HG03565 (cell line): ENCODE results near the gene SMPD4.
"Not testable (repeated sequence)": the region's sequence is repeated elsewhere in the genome, so short reads cannot be mapped to it uniquely, and the experiment has no call there.

Experiments used
- ATAC-seq: cut with Tn5 transposase; IDR thresholded peaks from one replicate; pipeline ENCODE4 v1.9.1; 2021; ENCODE audit warnings: mild to moderate bottlenecking, moderate library complexity; ENCODE audit not compliant: unreplicated experiment

SMPD4 gene

GRCh38 chr2:130181325-130181879 lies at the start of gene SMPD4:
Gene SMPD4, minus strand, starts transcription at chr2:130181602. Its CDS starts 5,010 bp downstream, at chr2:130176592.
- ATAC-seq: peak; percentile 61

DNA sequence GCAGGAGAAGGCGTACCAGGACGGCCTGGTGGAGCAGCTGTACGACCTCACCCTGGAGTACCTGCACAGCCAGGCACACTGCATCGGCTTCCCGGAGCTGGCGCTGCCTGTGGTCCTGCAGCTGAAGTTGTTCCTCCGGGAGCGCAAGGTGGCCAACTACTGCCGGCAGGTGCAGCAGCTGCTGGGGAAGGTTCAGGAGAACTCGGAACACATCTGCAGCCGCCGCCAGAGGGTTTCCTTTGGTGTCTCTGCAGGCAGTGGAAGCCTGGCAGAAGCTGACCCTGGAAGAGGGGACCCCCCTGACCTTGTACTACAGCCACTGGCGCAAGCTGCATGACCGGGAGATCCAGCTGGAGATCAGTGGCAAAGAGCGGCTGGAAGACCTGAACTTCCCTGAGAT lies 49.5 kb upstream of the SMPD4 start:
- ATAC-seq: not testable (repeated sequence)

GRCh38 chr2:130230376-130230775 lies 49.0 kb upstream of the SMPD4 start:
- not testable (repeated sequence) for ATAC-seq

GRCh38 chr2:130229161-130229510 lies 47.7 kb upstream of the SMPD4 start:
- not testable (repeated sequence) for ATAC-seq

DNA sequence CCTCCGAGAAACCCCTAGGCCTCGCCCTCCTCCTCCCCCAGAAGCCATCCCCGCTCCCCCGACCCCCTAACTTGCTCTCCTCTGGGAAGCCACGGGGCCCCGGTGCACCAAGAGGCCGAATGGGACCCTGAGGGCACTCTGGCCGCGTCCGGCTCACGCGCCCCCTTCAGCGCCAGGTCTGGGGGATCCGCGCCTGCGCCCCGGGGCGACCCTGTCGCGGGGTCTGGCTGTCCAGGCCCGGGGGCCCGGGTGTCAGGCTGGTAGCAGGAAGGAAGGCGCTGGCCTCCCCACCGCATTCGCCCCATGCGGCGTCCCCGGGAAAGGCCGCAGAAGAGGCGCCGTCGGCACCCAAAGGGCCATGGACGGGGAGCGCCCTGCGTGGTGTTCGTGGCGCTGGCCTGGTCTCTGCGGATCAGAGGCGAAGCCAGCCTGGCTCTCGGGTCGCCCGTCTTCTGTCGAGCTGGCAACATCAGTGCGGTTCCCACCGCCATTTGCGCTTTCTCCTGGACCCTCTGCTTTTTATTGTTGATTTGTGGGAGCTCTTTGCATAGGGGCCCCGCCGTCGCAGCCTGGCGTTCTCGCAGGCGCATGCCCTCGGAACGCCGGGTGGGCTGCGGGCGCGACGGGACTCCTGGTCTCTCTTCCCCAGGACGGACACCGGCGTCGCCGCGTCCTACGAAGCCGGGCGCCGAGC lies 47.2 kb upstream of the SMPD4 start:
- ATAC-seq: not testable (repeated sequence)

GRCh38 chr2:130228005-130228404 lies 46.6 kb upstream of the SMPD4 start:
- not testable (repeated sequence) for ATAC-seq

- peak; percentile 86 for ATAC-seq
Observed at GRCh38 chr2:130222523-130222922, 41.1 kb upstream of the SMPD4 start.

DNA sequence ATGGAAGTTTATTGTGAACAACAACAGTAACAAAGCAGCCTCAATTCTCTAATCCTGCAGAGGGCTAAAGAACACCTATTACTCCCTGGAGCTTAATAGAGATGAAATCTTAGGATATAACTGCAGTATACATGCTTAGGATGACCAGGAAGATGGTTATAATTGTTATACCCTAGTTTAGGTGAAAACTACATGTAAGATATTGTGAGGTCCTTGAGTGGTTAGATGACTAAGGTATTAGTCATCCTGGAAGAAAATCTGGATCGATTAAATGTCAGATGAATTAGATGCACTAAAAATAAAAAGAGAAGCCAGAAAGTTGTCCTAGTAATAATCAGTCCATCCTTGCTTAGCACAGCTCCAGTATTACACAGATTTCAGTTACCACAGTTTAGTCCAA lies 39.1 kb upstream of the SMPD4 start:
- not testable (repeated sequence) for ATAC-seq

DNA sequence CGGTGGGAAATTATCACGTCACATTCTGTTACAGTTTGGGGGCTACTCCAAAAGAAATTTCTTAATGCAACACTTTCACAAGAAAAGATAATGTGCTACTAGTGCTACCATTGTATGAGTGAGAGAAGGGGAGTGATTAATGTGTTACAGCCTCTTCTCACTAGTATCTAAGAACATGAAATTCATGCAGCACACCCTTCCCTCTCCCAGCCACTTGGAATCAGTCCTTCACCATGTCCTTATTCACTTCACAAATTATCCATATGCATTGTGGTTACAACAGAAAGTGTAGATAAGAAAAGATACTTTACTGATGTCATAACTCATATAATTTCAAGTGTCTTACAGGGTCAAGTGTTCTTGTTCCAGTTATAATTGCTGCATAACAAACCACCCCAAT lies 37.7 kb upstream of the SMPD4 start:
- not testable (repeated sequence) for ATAC-seq

DNA sequence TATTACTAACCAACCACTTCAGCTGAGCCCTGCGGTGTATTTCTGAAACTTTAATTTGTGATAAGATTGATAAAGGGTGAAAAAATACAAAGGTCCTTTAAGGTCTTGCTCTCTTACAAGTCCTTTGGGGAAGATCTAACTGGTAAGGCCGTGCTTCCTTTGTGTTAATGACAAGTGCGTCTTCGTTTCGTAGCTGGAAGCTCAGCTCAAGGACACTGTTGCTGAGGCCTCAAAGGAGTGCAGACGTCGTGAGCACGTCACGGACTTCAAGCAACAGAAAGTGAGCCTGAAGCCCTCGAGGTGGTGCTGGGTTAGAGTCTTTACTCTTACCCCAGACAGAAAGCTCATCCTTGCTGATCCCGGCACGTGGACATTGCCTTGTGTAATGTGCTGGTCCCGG lies 25.6 kb upstream of the SMPD4 start:
- ATAC-seq: not testable (repeated sequence)

DNA sequence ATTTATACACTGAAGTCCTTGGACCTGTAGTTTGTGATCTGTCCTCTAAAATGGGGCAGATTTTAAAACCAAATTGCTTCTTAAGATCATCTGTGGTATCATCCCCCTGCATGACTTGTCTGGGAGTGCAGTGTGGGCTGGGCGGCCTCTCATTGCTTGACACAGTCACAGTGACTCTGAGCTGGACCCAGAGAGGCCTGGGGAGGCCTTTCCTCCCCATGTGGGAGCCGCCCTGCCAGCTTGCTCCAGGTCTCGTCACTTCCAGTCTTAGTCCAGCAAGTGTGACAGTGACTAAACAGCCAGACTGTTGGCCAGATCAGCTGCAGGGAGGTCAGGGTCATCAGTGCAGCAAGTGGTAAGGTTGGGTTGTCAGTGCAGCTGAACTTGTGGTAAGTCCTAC lies 21.7 kb upstream of the SMPD4 start:
- not testable (repeated sequence) for ATAC-seq

DNA sequence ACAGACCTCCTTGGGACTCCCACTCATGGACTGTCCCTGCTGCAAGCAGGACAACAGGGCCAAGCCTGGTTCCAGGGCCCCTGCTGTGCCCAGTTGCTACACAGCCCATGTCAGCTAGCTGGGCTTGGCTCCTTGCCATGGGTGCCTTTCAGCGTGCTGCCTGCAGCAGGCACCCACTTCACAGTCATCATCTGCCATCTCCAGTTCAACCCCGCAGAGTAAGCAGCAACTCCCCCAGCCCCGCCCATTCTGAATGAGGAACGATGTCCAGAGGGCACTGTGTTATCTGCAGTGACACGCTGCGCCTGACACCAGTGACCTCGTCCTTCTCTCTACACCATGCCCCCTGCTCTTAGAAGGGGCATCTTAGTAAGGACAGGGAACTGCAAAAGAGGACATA lies 21.1 kb upstream of the SMPD4 start:
- ATAC-seq: not testable (repeated sequence)

DNA sequence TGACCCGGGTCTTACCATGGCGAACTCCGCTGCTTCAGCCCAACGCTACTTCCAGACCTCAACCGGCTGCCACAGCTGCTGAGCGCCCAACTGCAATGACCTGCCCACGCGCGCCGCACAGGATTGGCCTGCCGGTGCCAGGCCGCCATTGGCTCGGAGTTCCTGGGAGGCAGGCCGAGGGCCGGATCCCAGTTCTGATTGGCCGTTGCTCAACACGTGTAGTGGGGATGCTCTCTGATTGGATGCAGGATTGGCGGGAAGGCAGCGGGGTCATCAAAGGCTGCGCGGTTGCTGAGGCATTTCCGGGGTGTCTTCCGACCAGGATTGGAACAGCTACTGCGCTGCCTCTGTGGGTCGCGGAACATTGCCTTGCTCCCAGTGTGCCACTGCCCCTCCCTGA lies 16.9 kb upstream of the SMPD4 start, which contains the start of gene TUBA3E:
Gene TUBA3E, minus strand, starts transcription at position 97 of the 400 bp plus-strand sequence. Its CDS starts 79 bp downstream, at position 18.
- no peak for ATAC-seq

DNA sequence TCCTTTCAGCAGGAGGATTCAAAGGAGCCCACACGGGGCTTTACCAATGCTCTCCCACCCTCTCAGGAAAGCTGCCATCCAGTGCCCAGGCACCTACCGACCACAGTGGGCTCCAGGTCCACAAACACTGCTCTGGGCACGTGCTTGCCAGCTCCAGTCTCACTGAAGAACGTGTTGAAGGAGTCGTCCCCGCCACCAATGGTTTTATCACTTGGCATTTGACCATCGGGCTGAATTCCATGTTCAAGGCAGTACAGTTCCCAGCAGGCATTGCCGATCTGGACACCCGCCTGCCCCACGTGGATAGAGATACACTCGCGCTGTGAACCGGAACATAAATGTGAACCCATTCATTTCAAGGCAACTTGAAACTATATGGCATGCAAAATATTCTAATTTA lies 14.7 kb upstream of the SMPD4 start:
- not testable (repeated sequence) for ATAC-seq

DNA sequence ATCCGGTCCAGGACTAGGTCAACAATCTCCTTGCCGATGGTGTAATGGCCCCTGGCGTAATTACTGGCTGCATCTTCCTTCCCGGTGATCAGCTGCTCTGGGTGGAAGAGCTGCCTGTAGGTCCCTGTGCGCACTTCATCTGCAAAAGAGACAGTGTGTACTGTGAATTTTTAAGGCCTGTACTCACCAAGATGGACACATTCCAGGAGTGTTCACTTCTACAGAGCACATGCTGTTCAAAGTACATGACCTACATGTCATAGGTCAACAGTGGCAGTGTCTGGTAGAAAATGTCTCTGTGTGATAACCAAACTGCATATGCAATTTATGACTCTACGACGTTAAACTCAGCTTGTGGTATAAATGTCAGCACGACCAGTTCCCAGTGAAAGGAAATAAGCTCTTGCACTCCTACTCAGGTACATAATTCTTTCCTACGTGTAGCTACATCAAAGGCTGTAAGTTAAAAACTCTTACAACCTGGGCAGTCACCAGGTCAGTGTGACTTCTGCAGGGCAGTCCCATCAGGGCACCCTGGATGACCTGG lies 13.8 kb upstream of the SMPD4 start:
- not testable (repeated sequence) for ATAC-seq

DNA sequence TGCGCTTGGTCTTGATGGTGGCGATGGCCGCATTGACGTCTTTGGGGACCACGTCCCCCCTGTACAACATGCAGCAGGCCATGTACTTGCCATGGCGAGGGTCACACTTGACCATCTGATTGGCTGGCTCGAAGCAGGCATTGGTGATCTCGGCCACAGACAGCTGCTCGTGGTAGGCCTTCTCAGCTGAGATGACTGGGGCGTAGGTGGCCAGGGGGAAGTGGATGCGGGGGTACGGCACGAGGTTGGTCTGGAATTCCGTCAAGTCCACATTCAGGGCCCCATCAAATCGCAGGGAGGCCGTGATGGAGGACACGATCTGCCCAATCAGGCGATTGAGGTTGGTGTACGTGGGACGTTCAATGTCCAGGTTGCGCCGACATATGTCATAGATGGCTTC lies 12.4 kb upstream of the SMPD4 start:
- ATAC-seq: not testable (repeated sequence)

DNA sequence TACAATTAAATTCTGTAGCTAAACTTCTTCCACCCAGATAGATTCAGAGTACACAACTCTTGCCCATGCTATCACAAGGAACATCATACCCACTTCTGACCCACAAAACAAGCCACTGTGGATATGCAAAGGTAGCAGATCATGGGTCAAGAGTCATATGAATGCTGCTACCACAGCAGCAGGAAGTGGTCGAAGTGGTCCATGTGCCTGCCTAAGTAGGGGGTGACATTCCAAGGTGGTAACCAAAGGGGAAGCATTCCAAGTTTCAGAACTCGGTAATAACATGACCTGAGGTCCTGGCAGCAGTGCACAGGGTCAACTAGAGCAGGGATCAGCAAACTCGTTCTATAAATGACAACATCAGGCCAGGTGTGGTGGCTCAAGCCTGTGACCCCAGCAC lies 11.0 kb upstream of the SMPD4 start:
- not testable (repeated sequence) for ATAC-seq

DNA sequence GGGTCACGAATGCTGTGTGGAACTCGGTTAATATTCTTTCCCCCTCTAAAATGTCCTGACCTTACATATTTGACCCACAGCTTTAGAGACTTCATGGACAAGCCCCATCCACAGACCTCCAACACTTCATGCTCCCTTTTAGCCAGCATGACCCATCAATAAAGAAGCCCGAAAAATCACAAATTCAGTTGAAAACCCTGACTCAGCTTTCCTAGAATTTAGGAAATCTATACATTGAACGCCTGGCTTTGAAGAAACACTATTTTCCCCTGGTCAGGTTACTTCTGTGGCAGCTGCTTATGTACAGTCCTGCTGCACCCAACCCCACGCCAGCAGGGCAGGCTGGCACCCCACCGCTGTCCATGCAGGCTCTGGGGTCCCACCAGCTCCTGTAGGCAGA lies 9.9 kb upstream of the SMPD4 start:
- ATAC-seq: not testable (repeated sequence)

DNA sequence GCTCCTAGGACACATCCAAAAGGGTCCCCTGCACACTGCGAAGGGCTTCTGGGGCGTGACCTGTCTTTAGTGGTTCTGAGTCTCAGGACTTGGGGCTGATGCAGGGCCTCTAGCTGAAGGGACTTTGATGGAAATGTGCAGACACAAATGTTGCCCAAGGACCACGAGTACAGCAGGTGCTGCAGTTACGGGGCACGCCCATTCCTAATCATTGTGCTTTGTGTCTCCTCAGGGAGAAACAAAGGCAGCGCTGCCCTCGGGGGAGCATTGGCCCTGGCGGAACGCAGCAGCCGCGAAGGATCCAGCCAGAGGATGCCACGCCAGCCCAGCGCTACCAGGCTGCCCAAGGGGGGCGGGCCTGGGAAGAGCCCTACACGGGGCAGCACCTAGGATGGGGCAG lies 8.8 kb upstream of the SMPD4 start:
- ATAC-seq: no peak

GRCh38 chr2:130188958-130189357 lies 7.6 kb upstream of the SMPD4 start:
- not testable (repeated sequence) for ATAC-seq

GRCh38 chr2:130187859-130188792 lies 6.7 kb upstream of the SMPD4 start:
- not testable (repeated sequence) for ATAC-seq
